HG02642 (cell line): ENCODE results near the gene RNF133.

Experiments
- ATAC-seq: cut with Tn5 transposase; IDR thresholded peaks from one replicate; pipeline ENCODE4 v1.9.1; 2021; ENCODE audit warnings: mild to moderate bottlenecking; ENCODE audit not compliant: unreplicated experiment, poor library complexity

The RNF133 gene

GRCh38 chr7:122651451-122651850 lies 47.5 kb downstream of the RNF133 start:
- ATAC-seq = no peak
